ENCODE measurements around the gene PIK3C3. TPM values are rescaled to one million over a fixed set of nuclear protein-coding genes. Genes with fewer than 3 reads are reported as not detected.

The PIK3C3 gene
- total RNA-seq, 1 experiment from 2014 or later: 50.5 TPM

- Mint-ChIP-seq H3K27ac (ENCODE audit: low read depth, unreplicated experiment) (no peak overlapping the region), H3K9me3 (ENCODE audit: unreplicated experiment) (no peaks in the 10 kb centered on the region), H3K27me3 (ENCODE audit: insufficient read depth, unreplicated experiment) (no peaks in the 10 kb centered on the region), H3K4me1 (ENCODE audit: insufficient read depth, unreplicated experiment) (no peaks in the 10 kb centered on the region), H3K4me3 (ENCODE audit: unreplicated experiment) (no peak overlapping the region), H3K36me3 (ENCODE audit: insufficient read depth, unreplicated experiment) (peaks cover 82% of the 10 kb centered on the region)
- no TSS peak for BruUV-seq (replicated peaks)
- ChIA-PET POLR2A (interaction anchor here (0.7 kb wide), 1 partner anchor 537 kb away, joined by 3 read pairs; no protein-coding TSS in a partner anchor), CTCF (interaction anchor here (0.7 to 5.9 kb wide), 3 partner anchors 9 to 14 kb away, joined by 3 to 54 read pairs (median 8); no protein-coding TSS in a partner anchor)
- TF ChIP-seq CTCF (IDR thresholded peaks at IDR 0.05; ENCODE audit: unreplicated experiment): no peak
- DNase-seq (ENCODE audit: unreplicated experiment): no peak
- intact Hi-C loops (cut with micrococcal nuclease): no loop called here
These were observed 84.4 kb downstream of the PIK3C3 start for GRCh38 chr18:42039396-42039795.

- no TSS peak for BruUV-seq (replicated peaks)
- Mint-ChIP-seq H3K9me3 (ENCODE audit: unreplicated experiment) (no peaks in the 10 kb centered on the region), H3K4me1 (ENCODE audit: insufficient read depth, unreplicated experiment) (no peaks in the 10 kb centered on the region), H3K27ac (ENCODE audit: low read depth, unreplicated experiment) (no peak overlapping the region), H3K36me3 (ENCODE audit: insufficient read depth, unreplicated experiment) (peaks cover 62% of the 10 kb centered on the region), H3K4me3 (ENCODE audit: unreplicated experiment) (no peak overlapping the region), H3K27me3 (ENCODE audit: insufficient read depth, unreplicated experiment) (no peaks in the 10 kb centered on the region)
- ChIA-PET POLR2A (no interaction called here), CTCF (interaction anchor here (5.9 kb wide), 1 partner anchor 14 kb away, joined by 54 read pairs; no protein-coding TSS in a partner anchor)
- DNase-seq (ENCODE audit: unreplicated experiment): no peak
- intact Hi-C loops (cut with micrococcal nuclease): no loop called here
- TF ChIP-seq CTCF (IDR thresholded peaks at IDR 0.05; ENCODE audit: unreplicated experiment): no peak
These were observed 86.8 kb downstream of the PIK3C3 start for GRCh38 chr18:42041793-42042192.

GRCh38 chr18:42045346-42045745, 90.3 kb downstream of the PIK3C3 start:
- H3K9me3 Mint-ChIP-seq (ENCODE audit: unreplicated experiment): no peaks in the 10 kb centered on the region
- no peak overlapping the region for H3K4me3 Mint-ChIP-seq (ENCODE audit: unreplicated experiment)
- peaks cover 54% of the 10 kb centered on the region for H3K36me3 Mint-ChIP-seq (ENCODE audit: insufficient read depth, unreplicated experiment)
- intact Hi-C loops (cut with micrococcal nuclease): no loop called here
- peaks cover 6% of the 10 kb centered on the region for H3K4me1 Mint-ChIP-seq (ENCODE audit: insufficient read depth, unreplicated experiment)
- no peak overlapping the region for H3K27ac Mint-ChIP-seq (ENCODE audit: low read depth, unreplicated experiment)
- H3K27me3 Mint-ChIP-seq (ENCODE audit: insufficient read depth, unreplicated experiment): no peaks in the 10 kb centered on the region
- CTCF ChIA-PET: interaction anchor here (1.1 to 1.7 kb wide), 4 partner anchors 8 to 17 kb away, joined by 3 to 6 read pairs (median 6); no protein-coding TSS in a partner anchor
- BruUV-seq (replicated peaks): no TSS peak
- no peak for TF ChIP-seq CTCF (IDR thresholded peaks at IDR 0.05; ENCODE audit: unreplicated experiment)
- POLR2A ChIA-PET: no interaction called here
- DNase-seq (ENCODE audit: unreplicated experiment): no peak

- H3K27me3 Mint-ChIP-seq (ENCODE audit: insufficient read depth, unreplicated experiment): no peaks in the 10 kb centered on the region
- H3K9me3 Mint-ChIP-seq (ENCODE audit: unreplicated experiment): no peaks in the 10 kb centered on the region
- BruUV-seq (replicated peaks): no TSS peak
- TF ChIP-seq CTCF (IDR thresholded peaks at IDR 0.05; ENCODE audit: unreplicated experiment): no peak
- H3K36me3 Mint-ChIP-seq (ENCODE audit: insufficient read depth, unreplicated experiment): peaks cover 46% of the 10 kb centered on the region
- ChIA-PET POLR2A (no interaction called here), CTCF (interaction anchor here (2.3 kb wide), 1 partner anchor 20 kb away, joined by 10 read pairs; no protein-coding TSS in a partner anchor)
- no peak for DNase-seq (ENCODE audit: unreplicated experiment)
- H3K27ac Mint-ChIP-seq (ENCODE audit: low read depth, unreplicated experiment): no peak overlapping the region
- H3K4me3 Mint-ChIP-seq (ENCODE audit: unreplicated experiment): no peak overlapping the region
- intact Hi-C loops (cut with micrococcal nuclease): no loop called here
- H3K4me1 Mint-ChIP-seq (ENCODE audit: insufficient read depth, unreplicated experiment): peaks cover 12% of the 10 kb centered on the region
These were observed 92.7 kb downstream of the PIK3C3 start for GRCh38 chr18:42047721-42048120.
